ENCODE data around the gene SH3RF3.

Gene SH3RF3

DNA sequence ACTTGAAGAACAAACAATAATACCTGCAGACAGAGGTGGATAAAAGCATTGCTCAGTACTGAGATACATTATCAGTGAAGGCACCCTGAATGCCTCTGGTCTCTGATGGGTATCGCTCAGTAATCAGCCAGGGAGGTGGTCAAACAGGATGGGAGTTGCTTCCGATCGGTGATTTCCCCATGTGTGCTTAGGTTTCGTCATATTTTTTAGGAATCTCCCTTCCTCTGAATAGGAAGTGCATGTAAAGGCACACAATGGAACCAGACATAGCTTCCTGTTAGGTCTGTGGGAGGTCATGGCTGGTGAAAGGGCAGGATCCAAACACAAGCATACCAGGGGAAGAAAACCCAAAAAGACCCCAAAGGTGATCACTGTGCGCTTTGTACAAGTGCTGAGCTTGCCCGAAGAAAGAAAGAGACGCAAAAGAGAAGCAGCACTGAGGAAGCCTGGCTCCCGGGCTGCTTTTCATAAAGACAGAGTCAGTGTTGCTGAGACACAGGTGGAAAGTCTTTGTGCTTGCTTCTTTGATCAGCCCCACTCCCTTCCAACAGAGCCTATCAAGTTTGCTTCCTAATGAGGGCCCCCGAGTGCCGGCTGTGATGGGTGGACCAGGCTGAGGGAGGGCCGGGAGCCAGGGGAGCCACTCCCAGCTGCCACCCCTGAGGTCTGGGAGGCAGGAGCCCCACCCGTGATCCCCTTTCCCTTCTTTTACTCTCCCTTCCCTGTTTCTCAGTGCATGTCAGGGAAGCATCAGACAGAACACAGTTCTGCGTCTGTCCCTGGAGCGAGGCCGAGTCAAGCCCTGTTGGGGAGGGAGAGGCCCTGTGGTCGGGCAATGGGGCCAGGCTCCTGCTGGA lies 138.2 kb downstream of the SH3RF3 start:
- no peak for DNase-seq

DNA sequence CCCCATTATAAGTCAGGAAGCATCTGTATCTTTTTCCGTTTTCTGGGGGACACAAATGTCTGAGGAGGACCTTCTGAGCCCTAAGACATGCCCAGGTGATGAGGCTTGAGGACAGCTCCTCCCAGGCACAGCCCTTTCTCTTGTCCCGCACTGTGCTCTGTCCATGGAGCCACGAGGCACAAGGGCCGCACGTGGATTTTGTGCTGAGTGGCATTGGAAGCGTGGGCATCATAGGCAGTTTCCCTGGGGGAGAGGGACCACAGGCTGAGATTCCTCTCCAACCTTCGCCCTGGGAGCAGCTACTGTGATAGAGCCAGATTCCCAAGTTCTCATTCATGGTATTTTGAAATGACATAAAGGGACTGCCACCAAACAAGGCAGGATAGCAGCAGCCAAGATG lies 139.9 kb downstream of the SH3RF3 start:
- DNase-seq, result no peak

DNA sequence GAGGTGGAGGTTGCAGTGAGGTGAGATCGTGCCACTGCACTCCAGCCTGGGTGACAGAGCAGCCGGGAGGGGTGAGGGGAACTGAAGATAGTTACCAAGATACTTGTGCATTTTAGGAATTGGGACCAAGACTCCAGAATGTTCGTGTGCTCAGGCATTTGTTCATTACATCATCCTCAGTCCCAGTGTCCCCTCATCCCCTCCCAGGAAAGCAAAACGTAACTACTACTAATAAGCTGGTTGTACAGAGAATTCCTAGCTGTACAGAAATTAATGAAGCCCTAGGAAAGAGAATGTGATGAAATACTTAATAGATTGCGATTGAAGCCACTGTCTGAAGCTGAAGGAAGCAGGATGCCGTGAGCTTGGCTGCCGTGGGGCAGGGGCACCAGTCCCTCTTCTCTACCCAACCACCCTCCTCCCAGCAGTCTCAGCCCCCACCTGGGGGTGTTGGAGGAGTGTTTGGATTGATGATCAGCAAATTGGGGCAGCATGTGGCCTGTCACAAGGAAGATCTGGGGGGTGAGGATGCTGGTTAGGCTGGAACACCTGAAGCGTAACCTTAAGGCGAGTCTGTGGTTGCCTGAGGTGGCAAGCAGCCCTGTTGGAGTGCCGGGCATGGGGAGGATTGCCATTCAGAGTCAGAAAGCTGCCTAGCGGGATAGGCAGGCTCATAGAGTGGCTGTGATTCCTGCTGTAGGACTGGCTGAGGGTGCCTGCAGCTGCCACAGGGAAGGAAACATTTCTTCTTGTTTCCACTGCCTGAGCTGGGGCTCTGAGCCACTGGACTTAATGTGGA lies 140.9 kb downstream of the SH3RF3 start:
- no peak for DNase-seq

DNA sequence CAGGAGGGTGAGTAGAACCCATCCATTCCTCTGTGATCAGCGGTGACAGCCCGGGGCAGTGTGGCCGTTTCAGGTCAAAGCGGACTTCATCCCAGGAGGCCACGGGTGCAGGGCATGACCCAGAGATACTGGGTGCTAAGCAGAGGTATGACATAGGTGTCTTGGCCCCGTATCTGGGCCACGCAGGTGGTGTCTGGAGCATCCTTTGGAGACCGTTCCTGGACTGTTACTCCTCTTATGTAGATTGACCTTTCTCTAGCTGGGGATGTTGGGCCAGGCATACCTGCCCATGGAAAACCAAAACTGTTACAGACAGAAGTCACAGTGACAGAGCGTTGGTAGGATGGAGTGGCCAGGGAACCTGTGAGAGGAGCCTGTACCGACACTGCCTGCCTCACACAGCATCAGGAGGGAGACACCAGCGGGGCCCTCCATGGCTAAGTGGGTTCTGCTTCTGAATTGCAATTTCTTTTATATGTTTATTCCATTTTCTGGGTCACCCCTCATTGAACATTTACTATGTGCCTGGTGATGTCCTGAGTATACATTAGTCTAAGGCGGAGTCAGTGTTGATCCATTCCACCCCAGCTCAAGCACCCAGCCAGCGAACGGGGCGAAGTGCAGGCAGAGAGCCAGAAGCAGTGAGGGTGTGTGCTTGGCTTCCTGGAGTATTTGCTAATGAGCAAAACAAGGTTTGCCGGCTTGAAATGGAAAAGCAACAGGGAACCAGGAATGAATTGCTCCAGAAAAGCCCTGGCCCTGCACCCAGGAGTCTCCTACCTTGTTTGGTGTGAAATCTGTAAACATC lies 141.7 kb downstream of the SH3RF3 start:
- no peak for DNase-seq

DNA sequence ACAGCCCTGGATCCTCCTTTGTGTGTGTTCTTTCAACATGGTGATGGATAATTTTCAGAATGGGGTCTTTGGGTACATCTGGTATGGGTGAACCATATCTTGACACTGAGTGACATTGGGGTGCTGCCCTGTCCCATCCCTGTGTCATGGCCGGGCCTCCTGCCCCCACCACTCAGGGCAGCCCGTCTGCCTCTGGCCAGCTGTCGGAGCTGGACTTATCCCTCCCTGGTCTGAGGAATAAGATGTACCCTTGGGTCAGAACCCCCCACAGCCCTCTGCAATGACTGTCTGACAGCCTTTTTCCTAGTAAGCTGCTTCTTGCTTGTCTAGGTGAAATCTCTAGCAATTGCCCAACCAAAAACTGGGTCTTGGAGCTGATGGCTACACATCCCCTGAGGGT lies 142.9 kb downstream of the SH3RF3 start:
- no peak for DNase-seq

DNA sequence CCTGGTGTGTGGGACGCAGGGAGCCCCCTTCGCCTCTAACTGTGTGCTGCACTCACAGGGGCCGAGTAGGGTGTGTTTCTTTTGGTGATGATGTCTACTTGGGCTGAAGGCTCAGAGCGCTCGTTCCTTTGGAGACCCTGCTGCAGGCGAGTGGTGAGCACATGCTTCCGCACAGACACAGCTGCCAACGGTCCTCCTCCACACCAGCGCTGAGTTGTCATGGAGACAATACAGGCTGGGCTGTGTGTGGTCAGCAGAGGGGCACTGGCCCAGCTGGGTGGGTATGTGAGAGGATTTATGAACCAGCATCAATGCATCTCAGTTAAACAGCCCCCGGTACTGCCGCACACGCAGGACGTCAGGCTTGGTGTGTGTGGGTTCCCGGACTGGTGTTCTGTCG lies 143.5 kb downstream of the SH3RF3 start:
- DNase-seq, result no peak

DNA sequence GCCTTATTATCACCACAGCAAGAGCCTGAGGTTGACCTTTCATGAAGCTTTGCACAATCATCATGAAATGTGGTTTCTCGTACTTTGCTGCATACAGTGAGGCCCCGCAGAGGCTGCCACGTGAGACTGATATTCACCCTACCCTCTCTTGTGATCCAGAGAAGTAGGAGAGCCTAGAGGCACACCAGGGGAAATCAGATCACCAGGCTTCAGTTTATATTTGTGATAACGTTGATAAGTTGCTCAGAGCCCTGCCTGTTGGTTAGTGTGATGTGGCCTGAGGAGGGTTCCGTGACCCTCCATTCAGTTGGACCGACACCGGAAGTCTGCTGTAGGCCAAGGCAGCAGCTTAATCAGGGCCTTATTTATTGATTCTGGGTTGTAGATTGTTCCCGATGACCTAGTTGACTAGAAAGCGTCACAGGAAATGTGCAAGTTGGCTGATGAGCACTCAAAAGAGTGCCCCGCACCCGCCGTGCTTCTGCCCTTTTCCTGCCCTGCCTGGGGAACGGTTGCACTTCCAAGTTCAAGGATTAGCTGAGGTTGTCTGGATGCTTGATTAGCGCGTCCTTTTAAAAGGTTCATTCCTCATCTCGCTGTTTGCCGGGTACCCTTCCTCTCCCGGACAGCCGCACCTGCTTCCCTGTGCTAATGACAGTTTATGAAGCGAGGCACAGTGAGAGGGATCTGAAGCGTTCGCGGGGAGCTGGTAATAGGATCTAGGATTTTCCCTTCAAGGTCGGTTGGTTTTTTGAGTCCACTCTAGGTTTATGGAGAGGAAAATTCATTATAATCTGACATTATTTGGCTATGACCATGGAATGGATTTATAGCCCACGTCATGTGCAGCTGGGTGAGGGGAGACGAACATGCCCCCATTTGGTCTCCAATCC lies 146.4 kb downstream of the SH3RF3 start:
- DNase-seq, result no peak

DNA sequence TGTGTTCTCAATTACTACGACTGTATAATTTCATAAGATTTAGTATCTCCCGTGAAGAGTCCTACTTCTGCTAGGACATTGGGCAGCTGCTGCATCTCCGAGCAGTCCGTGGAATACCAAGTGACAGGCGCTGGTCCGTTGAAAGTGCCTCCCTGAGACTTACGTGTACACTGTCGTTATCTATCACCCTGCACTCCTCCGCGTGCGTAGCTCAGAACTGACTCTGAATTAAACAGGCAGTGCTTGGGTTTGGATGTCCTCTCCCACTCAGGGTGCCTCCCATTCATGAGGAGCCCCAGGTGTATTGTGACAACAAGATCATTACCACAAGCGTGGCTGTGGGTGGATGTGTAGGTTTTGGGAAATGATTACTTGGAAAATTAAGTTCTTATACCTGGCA lies 148.4 kb downstream of the SH3RF3 start:
- no peak for DNase-seq

DNA sequence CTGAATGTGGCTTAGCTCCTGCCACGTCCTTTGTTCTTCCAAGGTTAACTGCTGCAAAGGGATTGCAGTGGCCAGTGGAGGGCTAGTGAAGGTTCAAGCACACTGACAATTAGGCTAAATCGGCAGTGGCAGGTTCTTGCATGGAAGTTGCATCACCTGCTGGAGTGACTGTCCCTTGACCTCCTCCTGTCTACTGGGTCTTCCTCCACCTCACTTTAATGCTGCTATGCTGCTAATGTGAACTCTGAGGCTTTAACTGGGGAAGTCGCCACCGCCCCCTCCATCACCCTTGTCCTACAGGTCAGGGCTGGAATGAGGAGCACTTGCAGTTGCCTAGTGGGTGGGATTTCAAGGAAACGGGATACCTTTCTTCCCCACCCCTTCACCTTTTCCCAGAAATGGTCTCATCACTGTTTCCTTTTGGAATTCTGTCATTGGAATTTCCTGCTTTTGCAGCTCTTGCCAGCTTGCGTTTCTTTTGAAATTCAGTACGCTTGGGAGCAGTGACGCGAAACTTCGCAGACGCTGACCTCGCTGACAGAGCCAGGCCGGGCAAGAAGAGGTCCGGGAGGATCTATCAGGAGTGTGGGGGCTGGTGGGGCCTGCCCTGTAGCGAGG lies 150.3 kb downstream of the SH3RF3 start:
- DNase-seq, result no peak

DNA sequence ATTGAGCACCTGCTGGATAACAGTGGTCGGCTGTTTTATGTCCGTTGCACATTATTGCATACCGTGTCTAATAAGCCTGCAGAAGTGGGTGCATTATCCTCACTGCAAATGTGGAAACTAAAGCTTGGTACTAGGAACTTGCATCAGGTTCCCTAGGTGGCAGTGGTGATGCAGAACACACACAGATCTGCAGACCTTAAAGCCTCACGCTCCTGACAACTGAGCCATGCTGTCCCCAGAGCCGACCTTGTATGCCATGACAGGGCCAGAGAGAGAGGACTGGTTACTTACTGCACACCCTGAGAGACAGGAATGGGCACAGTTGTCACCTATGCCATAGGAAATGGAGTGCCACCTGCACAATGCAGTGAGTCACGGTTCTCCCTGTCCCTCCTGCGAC lies 151.8 kb downstream of the SH3RF3 start:
- no peak for DNase-seq

DNA sequence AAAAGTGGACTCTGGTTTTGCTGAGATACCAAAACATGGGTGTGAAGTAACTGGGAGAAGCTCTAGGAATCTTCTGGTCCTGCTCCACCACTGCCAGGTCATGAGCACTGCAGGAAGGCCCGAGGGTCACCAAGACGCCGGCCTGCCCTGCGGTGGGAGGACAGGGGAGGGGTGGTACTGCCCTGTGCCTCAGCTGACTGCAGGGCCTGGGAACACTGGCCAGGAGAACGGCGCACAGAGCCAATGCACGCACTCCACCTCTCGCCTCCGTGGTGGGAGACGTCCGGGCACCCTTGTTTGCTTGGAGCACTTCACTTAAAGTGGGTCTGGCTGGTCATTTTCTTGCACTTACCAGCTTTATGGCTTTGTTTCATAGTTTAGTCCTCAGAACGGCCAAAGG lies 153.4 kb downstream of the SH3RF3 start:
- DNase-seq, result no peak

DNA sequence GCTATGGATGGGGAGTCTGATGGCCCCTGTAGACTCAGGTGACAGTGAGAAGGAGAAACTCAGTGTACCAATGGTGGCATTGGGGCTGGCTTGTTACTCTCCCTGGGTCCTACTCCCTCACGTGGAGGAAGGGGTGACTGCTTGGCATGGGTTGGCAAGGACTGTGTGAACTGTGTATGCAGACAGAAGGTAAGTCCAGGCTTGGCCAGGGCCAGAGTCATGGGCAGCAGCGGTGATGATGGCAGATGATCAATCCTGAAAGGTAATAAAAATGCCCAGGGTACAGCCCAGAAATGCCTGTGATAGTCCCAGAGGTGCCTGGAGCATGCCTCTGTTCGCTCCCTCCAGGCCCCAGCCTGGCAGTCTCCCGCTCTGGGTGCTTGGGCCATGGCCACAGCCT lies 153.9 kb downstream of the SH3RF3 start:
- no peak for DNase-seq

DNA sequence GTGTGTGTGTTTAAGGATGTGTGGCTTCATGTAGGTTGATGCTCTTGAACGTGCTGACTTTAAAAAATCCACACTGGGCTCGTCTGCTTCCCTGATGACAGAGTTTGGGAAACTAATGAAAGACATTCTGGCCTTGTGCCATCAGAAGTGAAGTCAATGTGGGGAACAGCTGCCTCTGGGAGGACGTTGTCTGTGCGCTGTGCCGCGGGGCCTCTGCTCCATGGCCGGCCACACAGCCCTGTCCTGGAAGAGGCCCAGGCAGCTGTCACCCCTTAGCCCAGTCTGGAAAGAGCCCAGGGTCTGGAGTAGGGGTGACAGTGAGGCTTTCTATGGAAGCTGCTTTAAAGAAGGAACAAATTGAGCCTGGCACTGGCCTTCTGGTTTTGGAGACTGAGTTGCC lies 155.8 kb downstream of the SH3RF3 start:
- DNase-seq, result no peak

DNA sequence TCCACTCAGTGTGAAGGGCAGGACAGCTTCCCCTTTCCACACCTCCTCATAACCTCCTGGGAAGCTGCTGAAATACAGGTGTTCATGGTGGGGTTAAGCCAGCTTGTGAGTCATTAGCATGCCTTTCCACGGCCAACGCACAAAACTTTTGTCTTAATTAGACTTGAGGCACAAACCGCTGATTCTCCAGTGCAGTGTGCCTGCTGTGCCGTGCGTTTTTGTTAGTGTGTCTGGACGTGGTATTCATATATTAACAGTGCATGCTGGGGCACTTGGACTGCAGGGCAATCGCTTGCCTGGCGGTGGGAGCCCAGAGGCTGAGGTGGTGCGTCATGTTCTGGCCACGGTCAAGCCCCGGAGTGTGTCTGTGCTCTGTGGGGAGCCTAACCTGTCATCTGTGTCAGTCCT lies 156.2 kb downstream of the SH3RF3 start:
- no peak for DNase-seq

DNA sequence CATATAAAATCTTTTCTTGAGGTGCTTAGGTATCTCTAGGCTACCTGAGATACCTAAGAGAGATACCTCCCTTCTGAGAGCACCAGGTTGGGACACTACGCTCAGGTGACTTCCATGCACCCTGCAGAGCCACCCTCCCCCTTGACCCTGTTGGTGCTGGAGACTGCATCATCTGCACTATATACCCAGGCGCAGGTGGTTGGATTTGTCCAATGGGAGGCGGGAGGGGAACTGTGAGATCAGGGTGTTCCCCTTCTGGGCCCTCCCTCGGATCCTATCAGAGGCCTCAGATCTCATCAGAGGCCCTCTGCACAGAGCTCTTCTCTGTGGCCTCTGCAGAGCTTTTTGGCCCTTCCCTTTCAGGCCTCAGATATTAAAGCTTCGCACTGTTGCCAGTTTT lies 158.4 kb downstream of the SH3RF3 start:
- DNase-seq, result no peak

DNA sequence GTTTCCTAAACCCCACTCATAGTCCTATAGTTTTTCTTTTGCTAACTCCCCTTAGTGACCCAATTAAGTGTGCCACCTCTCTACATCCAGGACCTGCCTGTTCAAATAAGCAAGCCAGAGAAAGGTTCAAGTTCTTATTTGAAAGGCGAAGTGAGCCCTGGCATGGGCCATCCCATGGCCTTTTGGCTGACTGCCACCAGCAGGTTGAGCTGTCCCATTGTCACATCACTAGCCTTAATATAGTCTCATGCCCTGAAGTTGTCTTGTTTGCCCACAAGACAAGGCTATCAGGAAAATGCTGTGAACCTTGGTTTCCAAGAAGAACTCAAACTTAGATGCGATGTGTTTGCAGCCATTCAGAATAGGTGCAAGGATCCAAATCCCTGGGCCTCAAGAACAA lies 158.8 kb downstream of the SH3RF3 start:
- no peak for DNase-seq

DNA sequence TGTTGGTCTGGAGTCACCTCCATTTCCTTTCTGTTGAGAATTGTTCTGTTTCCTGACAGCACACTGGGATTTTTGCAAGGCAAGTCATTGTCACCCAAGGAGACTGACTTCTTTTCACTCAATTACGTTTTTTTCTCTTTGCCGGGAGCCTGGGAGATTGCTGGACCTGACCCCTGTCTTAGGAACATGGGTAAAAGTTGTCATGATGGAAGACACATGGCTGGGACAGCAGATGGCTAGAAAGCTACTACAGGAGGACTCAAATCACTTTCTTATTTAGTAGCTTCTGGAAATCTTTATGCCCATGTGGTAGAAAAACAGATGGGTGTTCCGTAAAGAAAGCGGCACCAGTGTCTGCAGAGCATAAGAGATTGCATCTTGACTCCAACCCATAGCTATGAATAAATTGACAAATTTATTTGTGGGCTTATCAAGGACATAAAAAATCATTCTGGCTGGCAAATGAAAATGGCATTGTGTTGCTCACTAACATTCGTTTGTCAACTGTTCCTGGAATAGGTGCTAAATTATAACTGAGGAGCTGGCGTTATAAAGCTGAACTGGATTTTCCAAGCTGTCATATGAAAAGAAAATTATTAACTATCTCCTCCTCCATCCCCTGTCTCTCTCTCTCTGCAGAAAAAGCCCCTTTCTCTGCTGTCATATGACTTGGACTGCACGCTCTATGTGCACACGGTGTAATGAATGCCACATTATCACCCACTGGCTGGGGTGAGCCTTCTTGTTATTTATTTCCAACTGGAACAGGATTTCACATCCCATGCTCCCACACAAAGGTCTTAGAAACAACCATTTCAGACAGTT lies 159.8 kb downstream of the SH3RF3 start:
- no peak for DNase-seq

DNA sequence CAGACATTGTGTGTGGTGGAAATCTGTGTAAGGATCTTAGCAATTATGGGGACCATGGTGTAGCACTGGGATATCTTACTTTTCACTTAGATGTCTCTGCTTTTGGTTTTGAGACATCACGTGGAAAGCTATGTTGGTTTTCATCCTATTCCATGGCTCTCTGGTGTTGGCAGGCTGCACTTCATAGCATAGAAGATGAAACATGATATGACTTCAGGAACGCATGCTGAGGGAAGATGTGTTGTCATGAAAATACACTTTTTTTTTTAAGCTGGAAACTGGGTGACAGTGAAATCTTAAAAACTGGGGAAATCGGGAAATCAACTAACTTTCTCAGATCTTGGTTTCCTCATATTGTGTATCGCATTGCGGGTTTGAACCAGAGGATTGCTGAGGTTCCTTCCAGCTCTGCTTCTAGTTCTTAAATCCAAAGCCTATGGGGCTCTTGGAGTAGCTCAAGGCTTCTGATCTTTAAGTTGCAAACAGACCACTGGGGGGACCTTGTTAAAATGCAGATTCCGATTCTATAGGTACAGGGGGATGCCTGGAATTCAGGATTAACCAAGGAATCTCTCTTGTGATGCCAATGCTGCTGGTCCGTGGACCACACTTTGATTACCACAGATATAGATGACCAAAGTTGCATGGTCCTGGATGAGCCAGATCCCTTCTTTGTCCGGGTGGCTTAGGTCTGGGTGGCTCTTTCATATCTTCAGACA lies 160.7 kb downstream of the SH3RF3 start:
- DNase-seq, result no peak

DNA sequence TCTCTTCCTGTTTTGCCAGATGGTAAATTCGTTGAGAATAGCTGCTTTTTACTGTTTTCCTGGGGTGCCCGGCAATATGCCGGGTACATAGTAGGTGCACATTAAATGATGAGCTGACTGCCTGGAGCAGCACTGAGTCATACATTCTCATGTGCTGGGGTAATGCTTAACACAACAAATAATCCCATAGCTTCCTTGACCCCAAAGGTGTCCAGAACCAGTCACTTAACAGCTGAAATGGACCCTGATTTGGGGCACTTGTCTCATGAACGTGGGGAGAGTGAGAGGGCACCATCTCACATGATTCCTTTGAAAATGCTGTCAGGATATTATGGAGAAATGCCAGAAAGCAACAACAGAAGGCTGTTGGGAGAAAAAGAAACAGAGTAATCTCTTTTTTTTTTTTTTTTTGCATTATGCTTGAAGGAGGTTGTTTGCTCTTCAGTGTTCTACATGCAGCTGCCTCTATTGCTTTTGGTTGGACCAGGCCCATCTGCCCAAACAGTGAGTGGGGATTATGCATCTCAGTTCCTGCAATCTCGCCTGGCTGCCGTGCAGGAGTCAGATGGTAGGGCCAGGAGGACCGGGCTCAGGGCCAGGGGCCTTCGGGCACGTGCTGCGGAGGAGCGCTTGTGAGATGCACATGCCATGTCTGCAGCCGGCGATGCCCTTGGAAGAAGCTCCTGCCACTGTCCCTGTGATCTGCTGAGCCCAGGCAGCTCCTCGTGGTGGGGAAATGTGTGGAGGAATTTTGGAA lies 162.1 kb downstream of the SH3RF3 start:
- DNase-seq, result no peak

DNA sequence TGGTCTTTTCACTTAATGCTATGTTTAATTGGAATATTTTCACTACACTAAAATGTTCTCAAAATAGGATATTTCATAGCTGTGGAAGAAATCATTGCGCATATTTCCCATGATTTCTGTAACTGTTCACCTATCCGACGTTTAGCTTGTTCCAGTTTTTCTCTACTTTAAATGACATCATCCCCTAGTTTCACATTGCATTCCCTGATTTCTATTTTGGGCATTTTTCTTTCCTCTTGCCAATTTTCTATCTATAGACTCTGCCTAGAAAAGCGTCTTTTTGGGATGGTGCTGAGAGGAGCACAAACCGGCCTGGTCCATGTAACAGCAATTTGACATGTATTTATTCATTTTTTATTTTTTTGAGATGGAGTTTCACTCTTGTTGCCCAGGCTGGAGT lies 163.4 kb downstream of the SH3RF3 start:
- no peak for DNase-seq

Data from CD4-positive, alpha-beta T cell treated with Interleukin-6 for 4 hours (primary cell).